ENCODE data around the gene MXRA7. TPM values are rescaled to one million over a fixed set of nuclear protein-coding genes. Genes with fewer than 3 reads are reported as not detected.

Gene MXRA7
- total and polyA plus RNA-seq, 2 of the 4 experiments (the other 2 are of a cell fraction): 168 to 231 TPM

- in situ Hi-C loops (cut with MboI; ENCODE audit: low sequenced_read_pairs): no loop called here
- no peak overlapping the region for H3K56ac ChIP-seq (ENCODE audit: extremely low read depth, insufficient read depth, low read length)
- H4K20me1 ChIP-seq (ENCODE audit: insufficient read depth, low read length): no peaks in the 10 kb centered on the region
- no peak overlapping the region for H4K5ac ChIP-seq (ENCODE audit: low read depth, low read length)
- CTCF ChIA-PET: interaction anchor here (1.0 to 1.1 kb wide), 2 partner anchors 18 to 84 kb away, joined by 3 to 6 read pairs; no protein-coding TSS in a partner anchor
- no CpG with 5 or more reads among the region's 3 CpGs for WGBS, 2 experiments (ENCODE audit: extremely low coverage in 2 of 2, insufficient read length in 1 of 2)
- no peak overlapping the region for H4K91ac ChIP-seq (ENCODE audit: insufficient read depth, low read depth, low read length)
- H3K4ac ChIP-seq (ENCODE audit: low read depth, low read length): no peak overlapping the region
- H2BK15ac ChIP-seq (ENCODE audit: low read depth, low read length): no peak overlapping the region
- POLR2A ChIA-PET (ENCODE audit: unreplicated experiment): no interaction called here
- TF ChIP-seq SMC3 (IDR thresholded peaks at IDR 0.05; ENCODE audit: low read depth, low read length): no peak
- no peak for TF ChIP-seq MAZ (IDR thresholded peaks at IDR 0.05; ENCODE audit: borderline replicate concordance, low read depth, low read length)
- no peak for TF ChIP-seq BHLHE40 (IDR thresholded peaks at IDR 0.05; ENCODE audit: low read depth, low read length)
- no peak for TF ChIP-seq CHD1 (IDR thresholded peaks at IDR 0.05; ENCODE audit: low read depth, low read length)
- TF ChIP-seq, protein P1, sequence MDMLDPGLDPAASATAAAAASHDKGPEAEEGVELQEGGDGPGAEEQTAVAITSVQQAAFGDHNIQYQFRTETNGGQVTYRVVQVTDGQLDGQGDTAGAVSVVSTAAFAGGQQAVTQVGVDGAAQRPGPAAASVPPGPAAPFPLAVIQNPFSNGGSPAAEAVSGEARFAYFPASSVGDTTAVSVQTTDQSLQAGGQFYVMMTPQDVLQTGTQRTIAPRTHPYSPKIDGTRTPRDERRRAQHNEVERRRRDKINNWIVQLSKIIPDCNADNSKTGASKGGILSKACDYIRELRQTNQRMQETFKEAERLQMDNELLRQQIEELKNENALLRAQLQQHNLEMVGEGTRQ (IDR thresholded peaks at IDR 0.05; ENCODE audit: low read depth, low read length): no peak
- no peak for TF ChIP-seq RCOR1 (IDR thresholded peaks at IDR 0.05; ENCODE audit: insufficient replicate concordance, low read length)
- TF ChIP-seq FOS (IDR thresholded peaks at IDR 0.05; ENCODE audit: low read depth, low read length): no peak
- TF ChIP-seq, protein P2, sequence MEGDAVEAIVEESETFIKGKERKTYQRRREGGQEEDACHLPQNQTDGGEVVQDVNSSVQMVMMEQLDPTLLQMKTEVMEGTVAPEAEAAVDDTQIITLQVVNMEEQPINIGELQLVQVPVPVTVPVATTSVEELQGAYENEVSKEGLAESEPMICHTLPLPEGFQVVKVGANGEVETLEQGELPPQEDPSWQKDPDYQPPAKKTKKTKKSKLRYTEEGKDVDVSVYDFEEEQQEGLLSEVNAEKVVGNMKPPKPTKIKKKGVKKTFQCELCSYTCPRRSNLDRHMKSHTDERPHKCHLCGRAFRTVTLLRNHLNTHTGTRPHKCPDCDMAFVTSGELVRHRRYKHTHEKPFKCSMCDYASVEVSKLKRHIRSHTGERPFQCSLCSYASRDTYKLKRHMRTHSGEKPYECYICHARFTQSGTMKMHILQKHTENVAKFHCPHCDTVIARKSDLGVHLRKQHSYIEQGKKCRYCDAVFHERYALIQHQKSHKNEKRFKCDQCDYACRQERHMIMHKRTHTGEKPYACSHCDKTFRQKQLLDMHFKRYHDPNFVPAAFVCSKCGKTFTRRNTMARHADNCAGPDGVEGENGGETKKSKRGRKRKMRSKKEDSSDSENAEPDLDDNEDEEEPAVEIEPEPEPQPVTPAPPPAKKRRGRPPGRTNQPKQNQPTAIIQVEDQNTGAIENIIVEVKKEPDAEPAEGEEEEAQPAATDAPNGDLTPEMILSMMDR (conservative IDR thresholded peaks at IDR 0.05; ENCODE audit: low read depth, low read length): no peak
- TF ChIP-seq, protein P3, sequence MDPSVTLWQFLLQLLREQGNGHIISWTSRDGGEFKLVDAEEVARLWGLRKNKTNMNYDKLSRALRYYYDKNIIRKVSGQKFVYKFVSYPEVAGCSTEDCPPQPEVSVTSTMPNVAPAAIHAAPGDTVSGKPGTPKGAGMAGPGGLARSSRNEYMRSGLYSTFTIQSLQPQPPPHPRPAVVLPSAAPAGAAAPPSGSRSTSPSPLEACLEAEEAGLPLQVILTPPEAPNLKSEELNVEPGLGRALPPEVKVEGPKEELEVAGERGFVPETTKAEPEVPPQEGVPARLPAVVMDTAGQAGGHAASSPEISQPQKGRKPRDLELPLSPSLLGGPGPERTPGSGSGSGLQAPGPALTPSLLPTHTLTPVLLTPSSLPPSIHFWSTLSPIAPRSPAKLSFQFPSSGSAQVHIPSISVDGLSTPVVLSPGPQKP (IDR thresholded peaks at IDR 0.05; ENCODE audit: borderline replicate concordance, low read depth, low read length): no peak
- no peak for TF ChIP-seq RFX5 (IDR thresholded peaks at IDR 0.05; ENCODE audit: low read depth, low read length)
- no peak for TF ChIP-seq NFE2L2 (IDR thresholded peaks at IDR 0.05; ENCODE audit: low read depth, low read length)
- no peak for TF ChIP-seq CEBPB (IDR thresholded peaks at IDR 0.05; ENCODE audit: low read depth, low read length)
- no peak for TF ChIP-seq MXI1 (IDR thresholded peaks at IDR 0.05; ENCODE audit: borderline replicate concordance, low read depth, low read length)
- no peak overlapping the region for H3K4me2 ChIP-seq (ENCODE audit: low read depth, low read length)
- no peak overlapping the region for H3K9ac ChIP-seq (ENCODE audit: low read depth, low read length)
- no peak overlapping the region for H3K27ac ChIP-seq (ENCODE audit: insufficient read depth, low read length)
- no peak overlapping the region for H3K4me3 ChIP-seq (ENCODE audit: insufficient read depth, low read depth, low read length)
- no peak overlapping the region for H2BK5ac ChIP-seq (ENCODE audit: low read depth, low read length, poor library complexity, severe bottlenecking)
- no peak overlapping the region for H2AFZ ChIP-seq (replicated peaks; ENCODE audit: low read length, poor library complexity)
- intact Hi-C loops (cut with micrococcal nuclease): no loop called here
- no peak overlapping the region for H3K14ac ChIP-seq (replicated peaks; ENCODE audit: low read depth, low read length)
- H3K18ac ChIP-seq (ENCODE audit: low read depth, low read length): no peak overlapping the region
- no peaks in the 10 kb centered on the region for H3K9me1 ChIP-seq (ENCODE audit: insufficient read depth, low read length)
- peaks cover 24% of the 10 kb centered on the region for H3K27me3 ChIP-seq (ENCODE audit: control insufficient read depth, insufficient read depth, low read length)
- H2BK120ac ChIP-seq (ENCODE audit: low read depth, low read length): no peak overlapping the region
- no peak for ATAC-seq (ENCODE audit: low read depth)
- H3K23ac ChIP-seq (ENCODE audit: low read depth, low read length): no peak overlapping the region
- no peaks in the 10 kb centered on the region for H3K79me1 ChIP-seq (ENCODE audit: low read depth in 1 of 2, low read length in 2 of 2)
- no peak overlapping the region for H4K8ac ChIP-seq (ENCODE audit: low read depth in 2 of 2, low read length in 2 of 2)
- dilution Hi-C loops (cut with HindIII; ENCODE audit: low sequenced_read_pairs, unreplicated experiment): no loop called here
- no peaks in the 10 kb centered on the region for H3K9me3 ChIP-seq (ENCODE audit: control insufficient read depth, insufficient read depth, low read length)
- no peaks in the 10 kb centered on the region for H3K36me3 ChIP-seq (ENCODE audit: control insufficient read depth, insufficient read depth, low read length)
- BruUV-seq (replicated peaks): no TSS peak
- H2BK20ac ChIP-seq (ENCODE audit: low read depth, low read length): no peak overlapping the region
- no peaks in the 10 kb centered on the region for H3K4me1 ChIP-seq (ENCODE audit: control insufficient read depth, insufficient read depth, low read length)
- DNase-seq: no peak
- no peak overlapping the region for H2AK9ac ChIP-seq (replicated peaks; ENCODE audit: low read depth, low read length, poor library complexity)
- H2AK5ac ChIP-seq (ENCODE audit: low read depth, low read length): no peak overlapping the region
Observed at GRCh38 chr17:76641501-76641900, 69.3 kb downstream of the MXRA7 start.

Data from IMR-90 (cell line).